HG03095 (cell line): ENCODE data around the gene ADPRHL1.

ENCODE experiments used
- ATAC-seq: cut with Tn5 transposase; IDR thresholded peaks from one replicate; pipeline ENCODE4 v1.9.1; 2021; ENCODE audit warnings: moderate library complexity; ENCODE audit not compliant: unreplicated experiment

The ADPRHL1 gene

DNA sequence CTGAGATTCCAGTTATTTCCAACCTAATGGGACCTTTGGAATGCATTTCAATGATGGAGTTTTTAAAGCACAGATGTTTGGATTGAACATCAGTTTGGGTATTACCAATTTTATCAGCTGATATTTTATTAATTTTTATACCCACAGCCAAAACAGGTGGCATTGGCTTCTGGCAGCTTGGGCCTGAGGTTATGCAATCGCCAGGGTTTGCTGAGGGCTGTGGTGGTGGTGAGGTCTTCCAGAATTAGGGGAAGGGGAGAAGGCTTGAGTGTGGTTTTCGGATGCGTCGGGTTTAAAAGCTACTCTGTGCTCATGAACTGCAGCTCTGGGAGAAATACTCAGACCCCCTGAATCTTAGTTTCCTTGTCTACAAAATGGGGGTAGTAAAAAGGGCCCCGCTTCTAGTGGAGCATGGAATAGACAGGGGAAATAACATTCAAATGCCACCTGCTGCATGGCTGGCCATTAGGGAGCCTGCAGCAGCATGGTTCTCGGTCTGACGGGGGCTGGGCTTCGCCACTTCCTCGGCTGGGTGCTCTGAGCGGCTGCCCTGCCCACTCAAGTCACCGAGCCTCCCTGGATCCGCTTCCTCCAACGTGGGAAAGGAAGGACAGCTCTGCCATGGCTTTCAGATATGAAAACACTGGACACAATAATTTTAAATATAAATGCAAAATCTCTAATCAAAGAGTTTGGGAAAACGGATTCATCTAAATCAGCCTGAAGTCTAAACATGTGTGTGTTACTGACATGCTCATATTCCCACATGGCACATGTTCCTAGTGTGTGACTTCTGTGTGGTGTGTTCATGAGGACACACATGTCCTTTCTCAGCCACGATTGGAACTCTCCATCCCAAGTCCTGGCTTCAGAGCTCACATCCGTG lies 35.2 kb downstream of the ADPRHL1 start:
- no peak for ATAC-seq

DNA sequence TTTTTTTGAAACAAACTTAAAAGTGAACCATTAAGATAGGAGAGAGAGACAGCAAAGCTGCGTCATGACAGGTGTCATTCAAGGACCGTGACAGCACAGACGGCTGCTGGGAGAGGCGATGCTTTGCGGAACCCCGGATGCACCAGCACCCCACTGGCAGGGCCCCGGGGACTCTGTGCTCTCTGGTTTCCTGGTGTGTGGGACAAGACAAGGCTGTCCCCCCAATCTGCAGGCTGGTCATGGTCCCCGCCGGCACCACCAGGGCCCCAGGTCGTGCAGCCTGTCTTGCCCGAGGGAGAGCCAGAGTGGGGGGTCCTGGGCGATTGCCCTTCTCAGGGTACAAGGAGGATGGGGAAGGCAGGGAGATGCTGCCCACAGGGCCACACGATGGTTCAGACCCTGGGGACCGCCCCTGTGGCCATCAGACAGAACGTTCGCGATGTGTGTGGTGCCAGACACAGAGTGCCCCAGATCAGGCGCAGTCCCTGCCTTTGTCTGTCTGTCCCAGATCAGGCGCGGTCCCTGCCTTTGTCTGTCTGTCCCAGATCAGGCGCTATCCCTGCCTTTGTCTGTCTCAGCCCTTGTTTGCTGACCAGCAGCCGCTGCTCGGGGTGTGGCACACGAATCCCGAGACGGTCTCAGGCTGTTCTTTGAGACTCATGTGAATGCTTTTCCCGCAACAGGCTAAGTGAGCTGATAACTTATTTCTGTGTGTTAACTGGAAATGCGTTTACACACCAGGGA lies 36.1 kb downstream of the ADPRHL1 start:
- ATAC-seq: no peak

DNA sequence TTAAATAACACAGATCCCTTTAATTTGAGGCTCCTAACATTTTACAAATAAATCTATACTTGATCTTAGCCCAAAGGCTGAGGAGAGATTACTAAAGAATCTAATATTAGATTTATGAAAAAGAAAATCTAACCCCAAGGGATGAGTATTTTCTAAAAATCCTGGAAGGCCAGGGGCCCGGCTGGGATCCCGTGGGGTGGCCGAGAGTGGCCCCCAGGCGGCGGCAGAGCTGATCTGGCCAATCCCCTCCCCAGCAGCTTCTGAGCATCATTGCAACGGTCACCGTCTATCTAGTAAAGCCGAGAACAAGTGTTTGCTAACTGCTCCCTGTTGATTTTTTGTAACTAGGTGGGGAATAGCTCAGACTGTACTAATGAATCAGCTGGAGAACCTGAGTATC lies 37.5 kb downstream of the ADPRHL1 start:
- ATAC-seq: no peak

DNA sequence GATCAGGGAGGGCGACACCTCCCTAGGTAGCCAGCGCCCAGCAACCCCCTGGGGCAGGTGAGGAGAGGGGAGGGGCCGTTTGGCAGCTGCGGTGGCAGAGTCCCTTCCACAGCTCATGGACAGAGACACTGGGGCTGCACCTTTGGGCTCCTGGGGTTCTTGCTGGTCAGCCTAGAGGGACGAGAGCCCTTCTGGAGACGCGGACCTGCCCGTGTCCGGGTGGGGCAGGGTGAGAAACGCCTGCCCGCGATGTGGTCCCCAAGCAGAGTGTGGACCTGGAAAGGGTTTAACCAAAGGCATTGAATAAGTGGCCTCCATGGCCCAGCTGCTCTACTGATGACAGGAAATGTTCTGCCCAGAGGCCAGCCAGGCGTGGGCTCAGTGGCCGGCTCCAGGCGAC lies 38.3 kb downstream of the ADPRHL1 start:
- ATAC-seq: no peak

DNA sequence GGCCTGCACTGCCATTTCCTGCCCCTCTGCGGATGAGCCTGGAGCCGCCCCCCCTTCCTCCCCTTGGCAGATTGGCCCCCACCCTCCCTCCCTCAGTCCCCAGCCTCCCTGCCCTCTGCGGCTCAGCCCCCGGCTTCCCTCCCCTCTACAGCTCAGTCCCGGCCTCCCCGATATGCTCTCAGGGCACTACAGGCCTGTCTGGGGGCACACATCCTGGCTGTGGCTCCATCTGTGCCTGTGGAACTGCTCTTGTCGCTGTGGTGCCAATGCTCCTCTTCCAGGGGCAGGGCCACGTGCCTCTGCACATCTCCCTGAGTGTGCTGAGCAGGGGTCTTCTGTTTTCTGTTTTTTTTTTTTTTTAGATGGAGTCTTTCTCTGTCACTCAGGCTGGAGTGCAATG lies 39.0 kb downstream of the ADPRHL1 start:
- no peak for ATAC-seq

DNA sequence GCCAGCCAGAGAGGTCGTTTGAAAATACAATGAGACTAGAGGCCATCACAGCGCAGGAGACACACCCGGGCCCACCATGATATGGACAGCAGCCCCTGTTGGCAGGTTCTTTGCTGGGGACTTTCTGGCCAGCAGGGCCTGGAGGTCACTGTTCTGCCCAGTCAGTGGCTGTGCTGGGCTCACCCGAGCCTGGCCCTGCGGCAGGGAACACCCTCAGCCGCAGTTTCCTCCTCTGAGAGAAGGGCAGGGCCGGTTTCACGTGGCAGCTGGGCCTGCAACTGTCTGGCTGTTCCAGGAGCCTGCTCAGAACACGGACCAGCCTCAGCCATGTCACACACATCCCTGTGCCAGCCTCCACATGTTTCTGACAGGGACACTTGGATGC lies 39.4 kb downstream of the ADPRHL1 start:
- ATAC-seq: no peak

DNA sequence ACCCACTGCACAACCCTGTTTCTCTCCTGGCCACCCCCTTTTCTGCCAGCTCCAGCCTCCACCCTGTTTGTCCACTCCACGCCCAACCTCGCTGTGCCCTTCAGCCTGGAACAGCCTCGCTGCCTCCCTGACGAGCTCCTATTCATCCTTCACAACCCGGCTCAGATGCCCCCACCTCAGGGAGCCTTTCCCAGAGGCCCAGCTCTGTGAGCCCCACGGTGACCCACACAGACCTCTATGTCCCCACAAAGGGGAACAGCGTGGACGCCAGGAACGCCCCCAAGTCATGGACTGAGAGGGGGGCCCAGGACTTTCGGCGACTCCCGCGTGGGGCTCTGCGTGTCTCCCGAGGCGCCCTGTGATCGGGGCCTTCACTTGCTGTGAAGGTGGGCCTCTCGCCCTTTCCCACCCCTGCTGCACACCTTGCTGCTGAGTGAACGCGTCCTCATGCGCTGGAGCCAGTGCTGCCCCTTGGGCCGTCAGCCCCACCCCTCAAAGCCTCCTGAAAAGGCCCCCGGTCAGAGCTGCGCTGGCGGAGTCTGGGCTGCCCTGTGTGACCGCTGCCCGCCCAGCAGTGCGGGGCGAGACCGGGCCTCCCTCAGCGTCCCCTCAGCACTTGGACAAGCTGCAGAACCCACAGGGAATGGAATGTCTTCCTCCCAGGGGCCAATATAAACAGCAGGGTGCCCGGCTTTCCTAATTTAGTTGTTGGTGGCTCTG lies 40.0 kb downstream of the ADPRHL1 start:
- ATAC-seq: no peak

DNA sequence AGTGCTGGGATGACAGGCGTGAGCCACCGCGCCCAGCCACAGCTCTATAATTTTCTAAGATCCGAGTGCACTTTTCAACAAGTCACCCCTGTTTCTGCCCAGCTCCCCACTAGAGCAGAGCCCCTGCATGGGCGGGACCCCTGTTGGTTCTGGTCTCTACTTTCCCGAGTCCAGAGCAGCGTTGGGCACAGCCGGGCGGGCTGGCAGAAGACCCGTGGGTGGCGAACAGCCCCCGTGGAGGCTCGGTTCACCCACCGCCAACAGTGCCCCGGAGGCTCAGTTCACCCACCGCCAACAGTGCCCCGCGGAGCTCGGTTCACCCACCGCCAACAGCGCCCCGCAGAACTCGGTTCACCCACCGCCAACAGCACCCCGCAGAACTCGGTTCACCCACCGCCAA lies 40.8 kb downstream of the ADPRHL1 start:
- ATAC-seq: no peak

DNA sequence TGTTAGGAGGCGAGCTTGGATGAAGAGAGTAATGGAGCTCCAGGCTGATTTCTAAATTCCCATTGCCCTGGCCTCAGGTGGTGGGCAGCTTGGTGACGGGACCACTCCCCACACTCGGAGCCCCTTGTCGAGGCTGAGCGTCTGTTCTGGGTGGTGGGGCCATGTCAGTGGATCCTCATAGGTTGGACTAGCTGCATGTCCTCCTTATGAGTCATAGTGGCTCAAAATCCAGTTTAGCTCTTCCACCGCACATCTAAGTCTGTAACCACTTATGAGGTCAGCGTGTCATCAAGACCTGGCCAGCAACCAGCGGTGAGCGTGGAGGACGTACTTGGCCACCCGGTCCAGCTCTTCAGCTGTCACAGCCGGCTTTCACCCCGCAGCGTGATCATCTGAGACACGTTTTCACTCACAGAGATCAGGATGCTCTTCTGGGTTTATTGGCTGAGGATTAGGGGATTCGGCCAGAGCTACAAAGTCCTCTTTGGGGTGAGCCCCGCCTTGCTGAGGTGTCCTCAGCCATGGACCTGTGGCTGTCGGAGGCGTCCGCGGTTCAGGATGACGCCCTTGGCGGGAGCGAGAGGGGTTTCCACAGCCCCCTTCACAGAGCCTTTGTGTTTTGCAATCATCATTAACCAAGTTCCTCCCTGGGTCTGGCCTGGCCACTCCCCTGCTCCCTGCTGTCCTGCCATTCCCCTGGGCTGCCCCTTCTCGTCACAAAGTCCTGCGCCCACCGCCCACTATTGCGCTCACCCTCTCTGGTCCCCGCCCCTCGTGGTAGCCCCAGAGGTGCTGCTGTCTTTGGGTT lies 41.9 kb downstream of the ADPRHL1 start:
- no peak for ATAC-seq

DNA sequence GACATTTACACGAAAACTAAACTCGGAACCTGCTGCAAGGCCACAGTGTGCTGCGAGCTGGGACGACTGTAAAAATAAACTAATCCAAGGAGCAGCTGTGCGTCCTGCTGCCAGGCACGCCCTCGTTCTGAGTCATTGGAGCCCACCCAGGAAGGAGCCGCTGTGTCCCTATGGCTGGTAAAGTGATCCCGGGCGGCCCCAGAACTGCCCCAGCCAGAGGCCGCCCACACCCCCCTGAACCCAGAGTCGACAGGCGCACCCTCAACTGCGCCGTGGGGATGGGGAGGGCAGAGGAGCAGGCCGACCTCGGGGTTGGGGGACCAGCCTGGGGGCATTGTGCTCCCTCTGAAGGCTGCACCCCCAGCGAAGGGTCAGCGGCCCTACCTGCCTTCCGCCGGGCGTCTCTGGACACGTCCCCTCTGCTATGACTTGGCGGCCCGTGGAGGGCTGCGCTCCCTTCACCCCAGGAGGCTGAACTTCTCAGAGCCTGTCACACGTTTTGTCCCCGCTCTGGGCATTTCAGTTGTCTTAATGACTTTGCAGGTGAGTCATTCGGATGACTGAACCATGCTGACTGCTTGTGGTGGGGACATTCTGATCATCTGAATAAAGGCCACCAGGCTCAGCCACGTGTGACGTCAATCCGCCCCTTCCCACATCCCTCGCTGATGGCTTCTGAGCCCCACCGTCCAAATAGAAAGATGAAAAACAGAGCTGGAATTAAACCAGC lies 42.7 kb downstream of the ADPRHL1 start:
- ATAC-seq: no peak

DNA sequence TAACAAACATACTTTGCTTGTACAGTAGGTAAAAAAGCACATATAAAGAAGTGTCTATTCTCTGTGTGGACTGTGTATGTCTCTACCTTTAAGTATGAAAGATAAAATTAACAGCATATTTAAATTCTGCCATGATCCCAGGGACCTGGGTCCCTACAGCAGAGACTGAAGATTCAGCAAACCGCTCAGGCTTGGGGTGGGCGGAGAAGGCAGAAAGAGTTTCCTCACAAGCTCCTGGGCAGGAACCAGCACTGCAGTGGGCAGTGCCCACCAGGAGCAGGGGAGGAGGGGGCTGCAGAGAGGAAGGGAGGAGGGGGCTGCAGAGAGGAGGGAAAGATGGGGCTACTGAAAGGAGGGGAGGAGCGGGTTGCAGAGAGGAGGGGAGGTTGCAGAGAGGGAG lies 44.7 kb downstream of the ADPRHL1 start:
- no peak for ATAC-seq

DNA sequence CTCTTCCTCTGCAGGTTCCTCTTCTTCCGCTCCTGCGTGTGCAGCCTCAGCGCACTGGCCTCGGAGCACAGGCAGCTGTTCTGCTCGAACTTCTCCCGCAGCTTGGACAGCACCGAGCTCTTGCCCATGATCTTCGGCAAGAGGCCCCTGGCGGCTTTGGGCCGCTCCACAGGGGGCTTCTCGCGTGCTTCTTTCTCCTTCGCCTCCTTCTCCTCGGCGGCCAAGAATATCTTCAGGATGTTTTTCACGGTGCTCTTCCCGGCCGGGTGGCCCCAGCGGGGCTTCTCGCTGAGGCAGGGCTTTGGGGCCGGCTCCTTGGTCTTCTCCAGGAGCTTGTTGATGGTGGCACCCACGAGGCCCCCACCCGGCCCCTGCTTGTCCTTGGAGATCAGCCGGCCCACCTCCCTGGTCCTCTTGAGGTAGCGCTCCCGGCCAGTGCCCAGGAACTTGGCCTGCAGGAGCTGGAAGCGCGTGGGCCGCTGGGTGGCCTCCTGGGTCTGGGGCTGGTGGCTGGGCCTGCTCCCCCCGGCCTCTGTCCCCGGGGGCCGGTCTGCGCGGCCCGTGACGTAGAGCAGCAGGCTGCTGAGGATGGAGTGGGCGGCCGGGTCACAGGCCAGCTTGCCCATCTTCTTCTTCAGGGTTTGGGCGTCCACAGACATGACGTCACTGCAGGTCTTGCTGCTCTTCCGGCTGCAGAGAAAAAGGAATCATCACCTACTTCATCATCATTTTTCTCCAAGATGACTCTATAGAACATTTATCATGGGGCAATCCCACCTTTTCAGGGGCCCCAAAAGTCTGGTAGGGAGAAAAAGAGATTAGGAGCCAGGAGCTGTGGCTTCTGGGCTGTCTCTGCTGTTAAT lies 45.5 kb downstream of the ADPRHL1 start:
- ATAC-seq: no peak

DNA sequence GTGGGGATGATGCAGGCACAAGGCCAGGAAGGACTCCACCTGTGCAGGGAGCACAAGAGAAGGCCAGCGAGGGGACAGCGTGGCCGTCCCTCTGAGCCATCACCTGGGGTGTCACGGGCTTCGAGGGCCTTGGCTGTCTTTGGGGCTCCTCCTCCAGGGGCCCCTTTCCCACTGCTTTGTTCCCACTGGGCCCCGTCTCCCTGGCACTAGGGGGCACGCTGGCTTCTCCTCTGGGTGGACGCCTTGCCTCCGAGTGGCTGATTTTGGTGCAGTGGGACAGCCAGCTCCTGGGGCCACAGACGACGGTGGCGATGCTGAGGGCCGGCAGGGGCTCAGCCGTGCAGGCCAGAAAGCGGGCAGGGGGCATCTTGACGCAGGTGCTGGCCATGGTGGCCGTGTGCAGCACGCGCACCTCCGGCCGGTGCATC lies 46.2 kb downstream of the ADPRHL1 start:
- no peak for ATAC-seq

DNA sequence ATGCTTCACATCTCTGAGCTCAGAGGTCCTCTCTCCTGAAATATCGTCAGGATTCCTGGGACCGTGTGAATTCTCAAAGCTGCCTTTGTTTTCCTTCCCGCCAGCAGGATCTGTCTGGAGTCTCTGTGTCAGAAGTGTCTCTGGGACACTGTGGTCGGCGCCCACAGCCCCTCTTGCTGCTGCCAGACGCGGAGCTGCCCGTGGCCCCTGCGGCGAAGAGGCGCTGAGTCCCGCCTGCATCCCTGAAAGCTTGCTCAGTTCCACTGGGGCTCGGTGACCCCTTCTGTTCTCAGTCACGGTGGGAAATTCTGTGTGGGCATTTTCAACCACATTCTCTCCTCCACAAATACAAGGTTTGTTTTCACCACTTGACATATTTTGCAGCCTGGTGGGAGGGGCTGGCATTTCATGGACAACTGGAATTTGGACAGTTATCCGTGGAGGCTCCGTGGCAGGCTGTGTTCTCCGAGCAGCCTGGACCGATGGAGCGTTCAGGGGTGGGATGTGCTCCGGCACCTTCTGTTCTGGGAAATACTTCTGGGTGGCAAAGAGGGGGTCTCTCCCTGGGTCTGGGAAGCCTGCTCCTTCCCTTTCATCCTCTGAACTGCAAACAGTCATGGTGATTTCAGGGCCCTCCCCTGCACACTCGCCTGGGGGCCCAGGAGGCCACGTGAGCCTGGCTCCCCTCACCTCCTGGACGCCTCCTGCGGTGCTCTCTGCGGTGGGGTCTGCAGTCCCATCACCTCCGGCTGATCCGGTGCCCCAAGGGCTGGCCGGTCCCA lies 46.8 kb downstream of the ADPRHL1 start:
- no peak for ATAC-seq

DNA sequence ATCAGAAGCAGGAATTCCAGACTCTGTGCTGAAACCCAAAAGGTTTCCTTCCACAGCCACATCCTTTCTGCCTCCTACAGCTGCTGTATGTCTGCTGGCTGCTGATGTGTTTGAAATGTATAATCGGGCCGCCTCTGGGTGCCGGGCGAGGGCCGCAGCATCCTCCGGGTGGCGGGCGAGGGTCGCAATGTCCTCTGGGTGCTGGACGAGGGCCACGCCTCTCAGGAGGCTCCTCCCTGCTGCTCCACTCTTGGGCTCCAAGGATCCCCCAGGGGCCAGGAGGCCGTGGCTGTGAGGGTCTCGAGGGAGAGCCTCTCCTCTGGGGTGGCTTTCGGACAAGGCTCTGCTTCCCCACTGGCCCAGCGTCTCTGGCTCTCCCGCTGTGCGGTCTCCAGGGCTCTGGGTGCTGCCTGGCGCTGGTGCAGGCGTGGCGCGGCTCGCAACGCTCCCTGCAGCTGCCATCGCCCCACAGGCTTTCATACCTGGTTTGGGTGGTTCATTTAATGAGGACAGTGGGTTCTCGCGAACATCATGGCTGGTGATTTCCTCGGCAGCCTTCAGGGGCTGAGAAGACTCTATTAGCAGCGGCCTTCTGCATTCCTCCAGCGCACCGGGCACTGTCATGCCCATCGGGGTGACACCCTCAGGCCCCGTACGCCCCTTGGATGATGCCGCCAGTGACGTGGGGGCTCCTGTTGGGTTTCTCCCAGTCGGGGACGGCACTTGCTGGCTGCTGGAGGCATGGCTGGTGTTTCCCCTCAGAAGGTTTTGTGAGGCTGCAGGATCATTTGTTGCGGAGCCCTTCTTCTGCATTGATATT lies 47.6 kb downstream of the ADPRHL1 start:
- ATAC-seq: no peak

DNA sequence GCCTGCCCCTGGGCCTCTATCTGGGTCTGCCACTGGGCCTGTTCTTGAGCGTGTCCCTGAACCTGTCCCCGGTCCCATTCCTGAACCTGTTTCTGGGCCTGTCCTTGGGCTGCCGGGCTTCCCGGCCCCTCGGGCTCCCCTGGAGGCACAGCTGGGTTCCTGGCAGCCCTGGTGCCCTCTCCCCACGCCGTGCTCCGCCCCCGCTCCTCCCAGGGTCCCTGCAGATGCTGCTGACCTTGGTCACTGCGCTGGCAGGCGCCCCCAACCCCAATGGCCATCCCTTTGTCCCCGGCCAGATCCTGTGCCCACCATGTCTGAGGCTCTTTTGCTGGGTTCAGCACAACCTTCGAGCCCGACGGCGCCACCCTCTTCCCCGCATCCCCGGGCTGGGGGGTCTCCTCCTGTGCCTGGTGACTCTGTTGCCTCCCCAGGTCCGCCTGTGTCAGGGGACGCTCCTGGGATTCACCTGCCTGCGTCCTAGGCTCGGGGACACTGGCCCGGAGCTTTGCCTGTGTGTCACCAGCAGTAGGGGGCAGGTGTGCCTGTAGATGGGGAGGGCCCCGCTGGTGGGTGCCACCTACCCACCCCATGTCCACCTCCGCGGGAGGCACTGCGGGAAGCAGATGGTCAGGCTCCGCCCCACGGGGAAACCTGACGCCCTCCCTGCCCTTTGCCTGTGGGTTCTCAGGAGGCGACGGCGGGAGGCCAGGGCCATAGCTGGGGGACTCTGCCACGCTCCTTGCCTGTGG lies 48.4 kb downstream of the ADPRHL1 start:
- no peak for ATAC-seq

DNA sequence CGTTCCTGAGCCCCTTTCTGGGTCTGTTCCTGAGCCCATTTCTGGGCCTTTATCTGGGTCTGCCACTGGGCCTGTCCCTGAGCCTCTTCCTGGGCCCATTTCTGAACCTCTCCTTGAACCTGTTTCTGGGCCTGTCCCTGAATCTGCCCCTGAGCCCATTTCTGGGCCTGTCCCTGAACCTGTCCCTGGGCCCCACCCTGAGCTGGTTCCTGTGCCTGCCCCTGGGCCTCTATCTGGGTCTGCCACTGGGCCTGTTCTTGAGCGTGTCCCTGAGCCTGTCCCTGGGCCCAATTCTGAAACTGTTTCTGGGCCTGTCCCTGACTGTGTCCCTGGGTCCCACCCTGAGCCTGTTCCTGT lies 48.9 kb downstream of the ADPRHL1 start:
- no peak for ATAC-seq
